Panc1 (cell line): ENCODE data around the gene TRMT44. TPM values are rescaled to one million over a fixed set of nuclear protein-coding genes. Genes with fewer than 3 reads are reported as not detected.
"Not testable (repeated sequence)": the region's sequence is repeated elsewhere in the genome, so short reads cannot be mapped to it uniquely, and the experiment has no call there.

Experiments used
- ATAC-seq: fragments of 200-7000 bp; cut with Tn5 transposase; 2 replicates; pipeline ENCODE4 v1.9.1; 2020; ENCODE audit warnings: mild to moderate bottlenecking, moderate library complexity
- BruUV-seq: library from RNA; stranded (reverse); fragments of 400-500 nt; replicated peaks from 2 replicates; lab custom pipeline; 2021; lab: Mats Ljungman, UMichigan
- CTCF ChIA-PET: fragments of 300-600 bp; sonication (Branson Sonifier 250); formaldehyde crosslinking; loops from one replicate; lab custom pipeline; 2022; ENCODE audit warnings: antibody characterized with exemption; lab: Charles Lee
- POLR2A ChIA-PET: fragments of 300-600 bp; sonication (Branson Sonifier 250); formaldehyde crosslinking; loops from one replicate; lab custom pipeline; 2022; ENCODE audit warnings: antibody characterized with exemption; lab: Charles Lee
- DNase-seq: peaks from one replicate; pipeline ENCODE4 v3.0.0-alpha.2; 2010; ENCODE audit warnings: low read depth, low spot score
- H3K27ac ChIP-seq: 2 replicates; pipeline ENCODE4 v1.5.1; 2011; ENCODE audit warnings: mild to moderate bottlenecking, low read length, inconsistent platforms
- H3K27me3 ChIP-seq: fragments of 200-500 bp; sonication (Bioruptor generic); 2 replicates; pipeline ENCODE4 v1.6.0; 2014; ENCODE audit warnings: low read length, inconsistent platforms; ENCODE audit not compliant: control insufficient read depth, insufficient read depth
- H3K36me3 ChIP-seq: fragments of 200-500 bp; sonication (Bioruptor generic); 2 replicates; pipeline ENCODE4 v1.5.1; 2014; ENCODE audit warnings: inconsistent platforms, mild to moderate bottlenecking, low read length, moderate library complexity; ENCODE audit not compliant: control insufficient read depth, insufficient read depth
- H3K4me1 ChIP-seq: 2 replicates; pipeline ENCODE4 v1.5.1; 2011; ENCODE audit warnings: inconsistent platforms, mild to moderate bottlenecking, low read length, moderate library complexity; ENCODE audit not compliant: control insufficient read depth, insufficient read depth
- H3K4me3 ChIP-seq, 2 experiments: 2 replicates each; pipeline ENCODE4 v1.5.1; 2011 to 2012; ENCODE audit warnings: low read depth in 2 of 2, low read length in 2 of 2, mild to moderate bottlenecking in 2 of 2, inconsistent platforms in 1 of 2, moderate library complexity in 1 of 2
- H3K9me3 ChIP-seq: fragments of 200-500 bp; sonication (Bioruptor generic); 2 replicates; pipeline ENCODE4 v1.5.1; 2014; ENCODE audit warnings: low read depth, mild to moderate bottlenecking, inconsistent platforms, low read length, moderate library complexity; ENCODE audit not compliant: control insufficient read depth, insufficient read depth
- POLR2AphosphoS5 ChIP-seq: IDR thresholded peaks from 2 replicates; pipeline ENCODE4 v1.6.1; 2012; ENCODE audit warnings: mild to moderate bottlenecking, low read depth, low read length, moderate library complexity
- SIN3A ChIP-seq: IDR thresholded peaks from 2 replicates; pipeline ENCODE4 v1.6.1; 2012; ENCODE audit warnings: low read depth, mild to moderate bottlenecking, low read length, moderate library complexity, borderline replicate concordance; ENCODE audit not compliant: insufficient read depth
- TCF7L2 ChIP-seq: IDR thresholded peaks from 2 replicates; pipeline ENCODE4 v1.6.1; 2011; ENCODE audit warnings: mild to moderate bottlenecking, low read depth, low read length, inconsistent platforms
- in situ Hi-C: cut with HindIII; loops from 2 replicates; pipeline ENCODE4 v1.10.0; 2016; ENCODE audit warnings: low sequenced_read_pairs, low pct_unique_long_range_greater_than_20kb
- intact Hi-C: fragments of 100-400 bp; cut with micrococcal nuclease; formaldehyde crosslinking; loops from one replicate; pipeline ENCODE4 v1.10.0; 2022; ENCODE audit not compliant: unreplicated experiment
- total RNA-seq: library from RNA; stranded (reverse); gene quantifications from one replicate; pipeline ENCODE4 v1.2.1, GENCODE V29; 2021; ENCODE audit not compliant: unreplicated experiment
- TF ChIP-seq, protein P1 (sequence below), 2 experiments: IDR thresholded peaks; 2 replicates each; pipeline ENCODE4 v1.6.1; 2011 to 2012; ENCODE audit warnings: low read depth in 2 of 2, control low read depth in 1 of 2, low read length in 1 of 2, mild to moderate bottlenecking in 1 of 2, moderate library complexity in 1 of 2; ENCODE audit not compliant: insufficient read depth in 1 of 2
- TF ChIP-seq, protein P2 (sequence below): fragments of 450-650 bp; IDR thresholded peaks from 2 replicates; pipeline ENCODE4 v1.5.1; 2017; ENCODE audit warnings: mild to moderate bottlenecking

TRMT44 gene
- total RNA-seq, 1 experiment from 2014 or later, result 10.8 TPM

DNA sequence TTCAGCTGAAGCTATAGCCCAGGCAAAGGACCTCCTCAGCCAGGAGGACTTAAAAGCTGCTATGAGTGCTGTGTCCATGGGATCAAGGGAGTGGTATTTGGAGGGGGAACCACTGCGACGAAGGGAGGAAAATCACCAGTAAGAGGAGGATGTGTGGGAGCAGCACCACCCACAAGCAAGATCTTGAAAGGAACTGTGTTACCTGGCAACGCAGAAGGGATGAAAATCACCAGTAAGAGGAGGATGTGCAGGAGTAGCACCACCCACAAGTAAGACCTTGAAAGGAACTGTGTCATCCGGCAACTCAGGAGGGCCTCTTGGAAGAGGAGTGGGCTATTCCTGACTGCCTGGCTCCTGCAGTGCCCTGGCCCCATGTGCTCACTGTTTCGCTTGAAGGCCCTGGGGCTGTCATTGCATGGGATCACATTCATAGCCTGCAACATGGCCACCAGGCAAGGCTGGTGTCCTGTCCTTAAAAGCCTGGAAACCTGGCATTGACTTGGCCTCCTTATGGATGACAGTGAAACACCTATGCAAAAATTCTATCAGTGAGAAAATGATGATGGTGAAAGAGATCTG, 48.3 kb downstream of the TRMT44 start:
- in situ Hi-C loops, result no loop called here
- CTCF ChIA-PET, result no interaction called here
- no peaks in the 10 kb centered on the region for H3K36me3 ChIP-seq

DNA sequence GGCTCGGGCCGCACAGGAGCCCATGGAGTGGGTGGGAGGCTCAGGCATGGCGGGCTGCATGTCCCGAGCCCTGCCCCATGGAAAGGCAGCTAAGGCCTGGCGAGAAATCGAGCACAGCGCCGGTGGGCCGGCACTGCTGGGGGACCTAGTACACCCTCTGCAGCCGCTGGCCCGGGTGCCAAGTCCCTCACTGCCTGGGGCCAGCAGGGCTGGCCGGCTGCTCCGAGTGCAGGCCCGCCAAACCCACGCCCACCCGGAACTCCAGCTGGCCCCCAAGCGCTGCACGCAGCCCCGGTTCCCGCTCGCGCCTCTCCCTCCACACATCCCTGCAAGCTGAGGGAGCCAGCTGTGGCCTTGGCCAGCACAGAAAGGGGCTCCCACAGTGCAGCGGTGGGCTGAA, 50.9 kb downstream of the TRMT44 start:
- H3K9me3 ChIP-seq, H3K27ac ChIP-seq, H3K4me3 ChIP-seq, POLR2A ChIA-PET, ATAC-seq, in situ Hi-C loops, H3K36me3 ChIP-seq, H3K27me3 ChIP-seq, H3K4me1 ChIP-seq, BruUV-seq, CTCF ChIA-PET, DNase-seq, intact Hi-C loops: not testable (repeated sequence)

More for the DNA sequence above, 48.3 kb downstream of the TRMT44 start:
- Histone ChIP-seq H3K27me3 (no peaks in the 10 kb centered on the region), H3K4me3 (no peak overlapping the region), H3K27ac (no peak overlapping the region), H3K4me1 (no peaks in the 10 kb centered on the region), H3K9me3 (no peaks in the 10 kb centered on the region)
- intact Hi-C loops, result no loop called here
- POLR2A ChIA-PET, result no interaction called here
- TF ChIP-seq POLR2AphosphoS5, result no peak
- TF ChIP-seq, protein P1, sequence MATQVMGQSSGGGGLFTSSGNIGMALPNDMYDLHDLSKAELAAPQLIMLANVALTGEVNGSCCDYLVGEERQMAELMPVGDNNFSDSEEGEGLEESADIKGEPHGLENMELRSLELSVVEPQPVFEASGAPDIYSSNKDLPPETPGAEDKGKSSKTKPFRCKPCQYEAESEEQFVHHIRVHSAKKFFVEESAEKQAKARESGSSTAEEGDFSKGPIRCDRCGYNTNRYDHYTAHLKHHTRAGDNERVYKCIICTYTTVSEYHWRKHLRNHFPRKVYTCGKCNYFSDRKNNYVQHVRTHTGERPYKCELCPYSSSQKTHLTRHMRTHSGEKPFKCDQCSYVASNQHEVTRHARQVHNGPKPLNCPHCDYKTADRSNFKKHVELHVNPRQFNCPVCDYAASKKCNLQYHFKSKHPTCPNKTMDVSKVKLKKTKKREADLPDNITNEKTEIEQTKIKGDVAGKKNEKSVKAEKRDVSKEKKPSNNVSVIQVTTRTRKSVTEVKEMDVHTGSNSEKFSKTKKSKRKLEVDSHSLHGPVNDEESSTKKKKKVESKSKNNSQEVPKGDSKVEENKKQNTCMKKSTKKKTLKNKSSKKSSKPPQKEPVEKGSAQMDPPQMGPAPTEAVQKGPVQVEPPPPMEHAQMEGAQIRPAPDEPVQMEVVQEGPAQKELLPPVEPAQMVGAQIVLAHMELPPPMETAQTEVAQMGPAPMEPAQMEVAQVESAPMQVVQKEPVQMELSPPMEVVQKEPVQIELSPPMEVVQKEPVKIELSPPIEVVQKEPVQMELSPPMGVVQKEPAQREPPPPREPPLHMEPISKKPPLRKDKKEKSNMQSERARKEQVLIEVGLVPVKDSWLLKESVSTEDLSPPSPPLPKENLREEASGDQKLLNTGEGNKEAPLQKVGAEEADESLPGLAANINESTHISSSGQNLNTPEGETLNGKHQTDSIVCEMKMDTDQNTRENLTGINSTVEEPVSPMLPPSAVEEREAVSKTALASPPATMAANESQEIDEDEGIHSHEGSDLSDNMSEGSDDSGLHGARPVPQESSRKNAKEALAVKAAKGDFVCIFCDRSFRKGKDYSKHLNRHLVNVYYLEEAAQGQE (IDR thresholded peaks at IDR 0.05; ENCODE audit: insufficient read depth in 1 of 2, low read depth in 2 of 2, low read length in 1 of 2), result no peak
- TF ChIP-seq SIN3A, result no peak
- TF ChIP-seq, protein P2, sequence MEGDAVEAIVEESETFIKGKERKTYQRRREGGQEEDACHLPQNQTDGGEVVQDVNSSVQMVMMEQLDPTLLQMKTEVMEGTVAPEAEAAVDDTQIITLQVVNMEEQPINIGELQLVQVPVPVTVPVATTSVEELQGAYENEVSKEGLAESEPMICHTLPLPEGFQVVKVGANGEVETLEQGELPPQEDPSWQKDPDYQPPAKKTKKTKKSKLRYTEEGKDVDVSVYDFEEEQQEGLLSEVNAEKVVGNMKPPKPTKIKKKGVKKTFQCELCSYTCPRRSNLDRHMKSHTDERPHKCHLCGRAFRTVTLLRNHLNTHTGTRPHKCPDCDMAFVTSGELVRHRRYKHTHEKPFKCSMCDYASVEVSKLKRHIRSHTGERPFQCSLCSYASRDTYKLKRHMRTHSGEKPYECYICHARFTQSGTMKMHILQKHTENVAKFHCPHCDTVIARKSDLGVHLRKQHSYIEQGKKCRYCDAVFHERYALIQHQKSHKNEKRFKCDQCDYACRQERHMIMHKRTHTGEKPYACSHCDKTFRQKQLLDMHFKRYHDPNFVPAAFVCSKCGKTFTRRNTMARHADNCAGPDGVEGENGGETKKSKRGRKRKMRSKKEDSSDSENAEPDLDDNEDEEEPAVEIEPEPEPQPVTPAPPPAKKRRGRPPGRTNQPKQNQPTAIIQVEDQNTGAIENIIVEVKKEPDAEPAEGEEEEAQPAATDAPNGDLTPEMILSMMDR, result no peak
- no peak for TF ChIP-seq TCF7L2
- no TSS peak for BruUV-seq
- no peak for ATAC-seq
- no peak for DNase-seq

DNA sequence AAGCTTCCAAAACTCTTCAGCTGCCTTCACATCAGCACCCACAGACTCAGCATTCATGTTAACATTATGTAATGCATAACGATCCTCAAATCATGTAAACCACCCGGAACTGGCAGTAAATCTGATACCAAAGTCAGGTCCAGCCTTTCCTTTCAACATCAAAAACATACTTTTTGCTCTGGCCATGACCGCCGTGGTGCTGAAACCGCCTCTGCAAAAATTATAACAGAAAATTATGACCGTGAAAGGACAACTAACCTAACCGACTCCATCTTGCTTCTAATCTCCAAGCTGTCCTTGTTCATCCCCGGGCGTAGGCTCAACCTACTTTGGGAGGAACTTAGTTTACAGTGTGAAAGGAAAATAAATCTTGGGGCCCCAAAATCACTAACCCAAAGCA, 51.6 kb downstream of the TRMT44 start:
- ATAC-seq (no peak), DNase-seq (no peak)
- Histone ChIP-seq H3K4me3 (no peak overlapping the region), H3K9me3 (no peaks in the 10 kb centered on the region), H3K27me3 (no peaks in the 10 kb centered on the region), H3K27ac (no peak overlapping the region), H3K36me3 (no peaks in the 10 kb centered on the region), H3K4me1 (no peaks in the 10 kb centered on the region)
- TF ChIP-seq, protein P1 (IDR thresholded peaks at IDR 0.05; ENCODE audit: insufficient read depth in 1 of 2, low read depth in 2 of 2, low read length in 1 of 2), result no peak
- TF ChIP-seq, protein P2, result no peak
- no peak for TF ChIP-seq TCF7L2
- TF ChIP-seq POLR2AphosphoS5, result no peak
- no peak for TF ChIP-seq SIN3A
- in situ Hi-C loops, result no loop called here
- intact Hi-C loops, result no loop called here
- BruUV-seq, result no TSS peak
- ChIA-PET POLR2A (no interaction called here), CTCF (no interaction called here)
